ENCODE measurements around the gene CCDC142. TPM values are rescaled to one million over a fixed set of nuclear protein-coding genes. Genes with fewer than 3 reads are reported as not detected.

Gene CCDC142
- total RNA-seq, 1 donor from 2014 or later, result 9.5 TPM

DNA sequence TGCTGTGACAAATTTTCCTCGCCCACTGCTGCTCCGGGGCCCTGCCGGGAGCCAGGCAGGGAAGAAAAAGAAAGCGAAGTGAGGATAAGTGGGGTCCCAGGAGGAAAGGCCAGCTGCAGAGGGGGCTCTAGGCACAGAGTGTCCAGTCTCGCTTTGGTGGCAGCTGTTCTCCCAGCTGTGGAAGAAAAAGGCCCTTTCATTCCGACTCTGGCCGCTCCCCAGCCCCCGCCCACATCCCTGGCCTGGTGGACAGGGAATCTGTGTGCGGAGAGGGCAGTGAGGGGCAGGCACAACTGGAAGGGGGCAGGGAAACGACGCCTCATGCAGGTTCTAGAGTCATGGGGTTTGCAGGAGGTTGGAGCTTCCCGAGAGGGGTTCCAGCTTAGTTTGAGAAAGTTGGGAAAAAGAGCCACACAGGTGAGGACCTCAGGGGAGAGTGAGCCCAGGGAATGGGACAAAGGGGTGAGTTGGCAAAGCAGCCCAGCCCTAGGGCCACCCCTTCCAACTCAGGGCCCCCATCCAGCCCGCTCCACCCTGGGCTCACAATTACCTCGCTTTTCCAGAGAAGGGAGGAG lies 42.9 kb downstream of the CCDC142 start:
- Histone ChIP-seq H3K27me3 (ENCODE audit: control insufficient read depth, insufficient read depth, low read length) (no peaks in the 10 kb centered on the region), H3K36me3 (ENCODE audit: control insufficient read depth, insufficient read depth, low read length) (no peaks in the 10 kb centered on the region), H3K4me3 (ENCODE audit: low read depth, low read length) (peak overlapping the region; percentile 72)
- TF ChIP-seq, protein P1, sequence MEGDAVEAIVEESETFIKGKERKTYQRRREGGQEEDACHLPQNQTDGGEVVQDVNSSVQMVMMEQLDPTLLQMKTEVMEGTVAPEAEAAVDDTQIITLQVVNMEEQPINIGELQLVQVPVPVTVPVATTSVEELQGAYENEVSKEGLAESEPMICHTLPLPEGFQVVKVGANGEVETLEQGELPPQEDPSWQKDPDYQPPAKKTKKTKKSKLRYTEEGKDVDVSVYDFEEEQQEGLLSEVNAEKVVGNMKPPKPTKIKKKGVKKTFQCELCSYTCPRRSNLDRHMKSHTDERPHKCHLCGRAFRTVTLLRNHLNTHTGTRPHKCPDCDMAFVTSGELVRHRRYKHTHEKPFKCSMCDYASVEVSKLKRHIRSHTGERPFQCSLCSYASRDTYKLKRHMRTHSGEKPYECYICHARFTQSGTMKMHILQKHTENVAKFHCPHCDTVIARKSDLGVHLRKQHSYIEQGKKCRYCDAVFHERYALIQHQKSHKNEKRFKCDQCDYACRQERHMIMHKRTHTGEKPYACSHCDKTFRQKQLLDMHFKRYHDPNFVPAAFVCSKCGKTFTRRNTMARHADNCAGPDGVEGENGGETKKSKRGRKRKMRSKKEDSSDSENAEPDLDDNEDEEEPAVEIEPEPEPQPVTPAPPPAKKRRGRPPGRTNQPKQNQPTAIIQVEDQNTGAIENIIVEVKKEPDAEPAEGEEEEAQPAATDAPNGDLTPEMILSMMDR (IDR thresholded peaks at IDR 0.05; ENCODE audit: insufficient read depth, low read length, poor library complexity, severe bottlenecking), result no peak
- no peak for DNase-seq (ENCODE audit: low read depth)

GRCh38 chr2:74439373-74439772 lies 43.4 kb downstream of the CCDC142 start:
- Histone ChIP-seq H3K4me3 (ENCODE audit: low read depth, low read length) (peak overlapping the region; percentile 72), H3K27me3 (ENCODE audit: control insufficient read depth, insufficient read depth, low read length) (no peaks in the 10 kb centered on the region), H3K36me3 (ENCODE audit: control insufficient read depth, insufficient read depth, low read length) (no peaks in the 10 kb centered on the region)
- TF ChIP-seq, protein P1 (IDR thresholded peaks at IDR 0.05; ENCODE audit: insufficient read depth, low read length, poor library complexity, severe bottlenecking), result no peak
- DNase-seq (ENCODE audit: low read depth), result no peak

- Histone ChIP-seq H3K36me3 (ENCODE audit: control insufficient read depth, insufficient read depth, low read length) (no peaks in the 10 kb centered on the region), H3K4me3 (ENCODE audit: low read depth, low read length) (no peak overlapping the region), H3K27me3 (ENCODE audit: control insufficient read depth, insufficient read depth, low read length) (no peaks in the 10 kb centered on the region)
- no peak for DNase-seq (ENCODE audit: low read depth)
- TF ChIP-seq, protein P1 (IDR thresholded peaks at IDR 0.05; ENCODE audit: insufficient read depth, low read length, poor library complexity, severe bottlenecking), result no peak
Observed at GRCh38 chr2:74438248-74438647, 44.5 kb downstream of the CCDC142 start.

GRCh38 chr2:74436848-74437695 lies 45.7 kb downstream of the CCDC142 start:
- TF ChIP-seq, protein P1 (IDR thresholded peaks at IDR 0.05; ENCODE audit: insufficient read depth, low read length, poor library complexity, severe bottlenecking), result no peak
- Histone ChIP-seq H3K36me3 (ENCODE audit: control insufficient read depth, insufficient read depth, low read length) (no peaks in the 10 kb centered on the region), H3K27me3 (ENCODE audit: control insufficient read depth, insufficient read depth, low read length) (no peaks in the 10 kb centered on the region), H3K4me3 (ENCODE audit: low read depth, low read length) (no peak overlapping the region)
- DNase-seq (ENCODE audit: low read depth), result no peak

DNA sequence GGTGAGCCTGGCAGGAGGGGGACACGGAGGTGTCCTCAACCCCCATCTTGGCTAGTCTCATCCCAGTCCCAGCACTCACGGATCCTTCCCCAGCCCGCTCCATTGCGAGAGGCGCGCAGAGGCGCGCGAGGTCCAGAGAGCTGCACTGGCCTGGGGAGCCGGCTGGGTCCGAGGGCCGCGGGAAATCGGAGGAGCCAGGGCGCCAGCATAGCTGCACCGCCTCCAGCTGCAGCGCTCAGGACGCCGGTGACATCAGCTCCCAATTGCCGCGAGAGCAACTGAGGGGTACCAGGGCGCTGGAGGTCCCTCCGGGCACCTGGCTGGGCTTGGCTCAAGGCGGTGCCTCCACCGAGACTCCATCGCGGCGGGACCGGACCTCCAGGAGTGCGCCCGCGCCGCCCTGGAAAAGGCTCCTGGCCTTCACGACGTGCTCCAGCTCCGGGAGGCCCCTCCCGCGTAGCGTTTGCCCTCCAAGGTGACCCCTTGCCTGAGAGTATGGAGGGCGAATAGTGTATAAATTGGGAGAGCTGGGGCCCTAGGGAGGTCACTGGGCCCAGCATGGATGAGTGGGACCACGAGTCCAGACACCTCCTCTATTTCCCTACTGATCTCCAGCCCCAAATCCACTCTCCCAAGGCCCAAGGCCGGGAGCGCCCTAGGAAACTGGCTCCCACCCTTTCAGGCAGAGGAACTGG lies 46.5 kb downstream of the CCDC142 start:
- TF ChIP-seq, protein P1 (IDR thresholded peaks at IDR 0.05; ENCODE audit: insufficient read depth, low read length, poor library complexity, severe bottlenecking), result no peak
- no peaks in the 10 kb centered on the region for H3K27me3 ChIP-seq (ENCODE audit: control insufficient read depth, insufficient read depth, low read length)
- no peak overlapping the region for H3K4me3 ChIP-seq (ENCODE audit: low read depth, low read length)
- H3K36me3 ChIP-seq (ENCODE audit: control insufficient read depth, insufficient read depth, low read length), result no peaks in the 10 kb centered on the region
- DNase-seq (ENCODE audit: low read depth), result no peak

Measured in kidney epithelial cell (primary cell).